HCT116 (cell line): Measurements from ENCODE around the gene MAML1. TPM values are rescaled to one million over a fixed set of nuclear protein-coding genes. Genes with fewer than 3 reads are reported as not detected.

Experiments
- ATAC-seq: fragments of 200-7000 bp; cut with Tn5 transposase; 2 replicates; pipeline ENCODE4 v1.9.1; 2020; ENCODE audit warnings: mild to moderate bottlenecking, moderate library complexity
- Bru-seq: library from RNA; stranded (reverse); fragments of 400-500 nt; gene quantifications from one replicate; lab custom pipeline; 2021; lab: Mats Ljungman, UMichigan
- BruChase-seq, 2 experiments: library from RNA; stranded (reverse); fragments of 400-500 nt; gene quantifications; one replicate each; lab custom pipeline; 2021; lab: Mats Ljungman, UMichigan
- BruUV-seq: library from RNA; stranded (reverse); fragments of 400-500 nt; replicated peaks from 2 replicates; lab custom pipeline; 2021; lab: Mats Ljungman, UMichigan
- CTCF ChIA-PET: fragments of 300-600 bp; sonication (Branson Sonifier 250); formaldehyde crosslinking; loops from one replicate; lab custom pipeline; 2021; ENCODE audit warnings: antibody characterized with exemption; lab: Charles Lee
- POLR2A ChIA-PET: fragments of 300-600, 350-600 bp; sonication (Branson Sonifier 250); formaldehyde crosslinking; loops from one replicate; lab custom pipeline; 2021; ENCODE audit warnings: antibody characterized with exemption; lab: Charles Lee
- RAD21 ChIA-PET, 2 experiments: fragments of 300-600 bp; sonication (Branson Sonifier 250); formaldehyde crosslinking; loops; one replicate each; lab custom pipeline; 2023; ENCODE audit warnings: low total read pairs in 2 of 2; ENCODE audit not compliant: uncharacterized antibody in 2 of 2, unreplicated experiment in 2 of 2, low non-redundant PET in 1 of 2; lab: Charles Lee
- DNase-seq: peaks from one replicate; pipeline ENCODE4 v3.0.0-alpha.2; 2010; ENCODE audit warnings: low read depth, low spot score
- H2AFZ ChIP-seq: fragments of 200-600 bp; shearing (Covaris generic), sonication (generic); 2 replicates; pipeline ENCODE4 v1.6.1; 2017; ENCODE audit warnings: low read depth, mixed run types, mixed read lengths, antibody characterized with exemption, low read length; ENCODE audit not compliant: poor library complexity, severe bottlenecking
- H3K27ac ChIP-seq: 2 replicates; pipeline ENCODE4 v1.5.1; 2012; ENCODE audit warnings: low read depth, low read length
- H3K27me3 ChIP-seq: fragments of 200-600 bp; sonication (generic); 2 replicates; pipeline ENCODE4 v1.6.1; 2016; ENCODE audit warnings: mixed run types, low read length, mixed read lengths; ENCODE audit not compliant: insufficient read depth
- H3K36me3 ChIP-seq, 2 experiments: fragments of 200-500 bp in 1 of 2; fragments of 200-600 bp in 1 of 2; sonication (Bioruptor generic) in 1 of 2; sonication (generic) in 1 of 2; 2 replicates each; pipeline versions ENCODE4 v1.5.1 to v1.6.1; 2014 to 2016; ENCODE audit warnings: low read length in 2 of 2, inconsistent platforms in 1 of 2, mixed read lengths in 1 of 2, mixed run types in 1 of 2; ENCODE audit not compliant: insufficient read depth in 2 of 2, control insufficient read depth in 1 of 2
- H3K4me1 ChIP-seq, 2 experiments: fragments of 200-600 bp in 1 of 2; sonication (generic) in 1 of 2; 2 replicates each; pipeline versions ENCODE4 v1.5.1 to v1.6.1; 2012 to 2017; ENCODE audit warnings: low read length in 2 of 2, inconsistent platforms in 1 of 2, mild to moderate bottlenecking in 1 of 2, mixed read lengths in 1 of 2, mixed run types in 1 of 2, moderate library complexity in 1 of 2; ENCODE audit not compliant: insufficient read depth in 2 of 2, control insufficient read depth in 1 of 2
- H3K4me2 ChIP-seq: fragments of 200-600 bp; sonication (generic); 2 replicates; pipeline ENCODE4 v1.6.1; 2017; ENCODE audit warnings: mixed run types, low read length, mixed read lengths
- H3K4me3 ChIP-seq, 2 experiments: fragments of 200-600 bp in 1 of 2; sonication (generic) in 1 of 2; replicated peaks in 1 of 2; 2 replicates each; pipeline ENCODE4 v1.5.1; 2011 to 2016; ENCODE audit warnings: low read length in 2 of 2, control low read depth in 1 of 2, low read depth in 1 of 2, mild to moderate bottlenecking in 1 of 2, mixed read lengths in 1 of 2, mixed run types in 1 of 2
- H3K79me2 ChIP-seq: fragments of 200-600 bp; sonication (generic); 2 replicates; pipeline ENCODE4 v1.6.1; 2017; ENCODE audit warnings: mild to moderate bottlenecking, mixed run types, low read length, moderate library complexity, mixed read lengths; ENCODE audit not compliant: insufficient read depth
- H3K9ac ChIP-seq: fragments of 200-600 bp; sonication (generic); 2 replicates; pipeline ENCODE4 v1.6.1; 2016; ENCODE audit warnings: low read length, mixed read lengths
- H3K9me2 ChIP-seq: fragments of 200-600 bp; sonication (generic), shearing (Covaris generic); 2 replicates; pipeline ENCODE4 v1.6.1; 2017; ENCODE audit warnings: mixed run types, mild to moderate bottlenecking, moderate library complexity; ENCODE audit not compliant: insufficient read depth
- H3K9me3 ChIP-seq, 2 experiments: fragments of 200-500 bp in 1 of 2; fragments of 200-600 bp in 1 of 2; sonication (Bioruptor generic) in 1 of 2; sonication (generic) in 1 of 2; 2 replicates each; pipeline ENCODE4 v1.6.1; 2014 to 2017; ENCODE audit warnings: low read length in 2 of 2, mixed read lengths in 2 of 2, inconsistent platforms in 1 of 2, low read depth in 1 of 2, mild to moderate bottlenecking in 1 of 2, mixed run types in 1 of 2, moderate library complexity in 1 of 2; ENCODE audit not compliant: control insufficient read depth in 1 of 2, insufficient read depth in 1 of 2
- H4K20me1 ChIP-seq: fragments of 200-600 bp; sonication (generic), shearing (Covaris generic); 2 replicates; pipeline ENCODE4 v1.6.1; 2017; ENCODE audit warnings: mixed run types, mild to moderate bottlenecking, moderate library complexity; ENCODE audit not compliant: insufficient read depth
- CBX3 ChIP-seq: IDR thresholded peaks from 2 replicates; pipeline ENCODE4 v1.6.1; 2012; ENCODE audit warnings: low read depth
- CTCF ChIP-seq, 3 experiments: fragments of 200-600 bp in 1 of 3; sonication (generic) in 1 of 3; IDR thresholded peaks in 2 of 3; conservative IDR thresholded peaks in 1 of 3; 2 replicates each; pipeline ENCODE4 v1.5.1; 2012 to 2017; ENCODE audit warnings: low read depth in 2 of 3, low read length in 2 of 3, antibody characterized with exemption in 1 of 3, borderline replicate concordance in 1 of 3, control low read depth in 1 of 3, mild to moderate bottlenecking in 1 of 3, mixed read lengths in 1 of 3, mixed run types in 1 of 3, moderate library complexity in 1 of 3; ENCODE audit not compliant: insufficient read depth in 1 of 3
- EGR1 ChIP-seq: IDR thresholded peaks from 2 replicates; pipeline ENCODE4 v1.6.1; 2012; ENCODE audit warnings: low read depth
- EZH2phosphoT487 ChIP-seq: fragments of 200-600 bp; IDR thresholded peaks from 2 replicates; pipeline ENCODE4 v1.6.1; 2018; ENCODE audit warnings: antibody characterized with exemption, borderline replicate concordance
- FOSL1 ChIP-seq: IDR thresholded peaks from 2 replicates; pipeline ENCODE4 v1.6.1; 2012; ENCODE audit warnings: low read depth
- POLR2A ChIP-seq: IDR thresholded peaks from 2 replicates; pipeline ENCODE4 v1.7.0; 2011; ENCODE audit warnings: borderline replicate concordance; ENCODE audit not compliant: insufficient read depth, insufficient read length; ENCODE audit errors: extremely low read depth
- POLR2AphosphoS5 ChIP-seq: IDR thresholded peaks from 2 replicates; pipeline ENCODE4 v1.6.1; 2011; ENCODE audit warnings: mild to moderate bottlenecking, low read depth, low read length, moderate library complexity
- SIN3A ChIP-seq: IDR thresholded peaks from 2 replicates; pipeline ENCODE4 v1.6.1; 2012; ENCODE audit warnings: low read depth
- SP1 ChIP-seq: IDR thresholded peaks from 2 replicates; pipeline ENCODE4 v1.6.1; 2012; ENCODE audit warnings: low read depth
- TCF7L2 ChIP-seq: IDR thresholded peaks from 2 replicates; pipeline ENCODE4 v1.7.0; 2011; ENCODE audit warnings: borderline replicate concordance, inconsistent platforms; ENCODE audit not compliant: insufficient read depth, insufficient read length; ENCODE audit errors: extremely low read depth
- YY1 ChIP-seq: IDR thresholded peaks from 2 replicates; pipeline ENCODE4 v1.6.1; 2011; ENCODE audit warnings: low read length, low read depth, moderate library complexity, mild to moderate bottlenecking; ENCODE audit not compliant: insufficient replicate concordance; ENCODE audit errors: extremely low read depth
- intact Hi-C: fragments of 100-400 bp; cut with micrococcal nuclease; formaldehyde crosslinking; loops from 2 replicates; pipeline ENCODE4 v1.10.0; 2022
- long read RNA-seq: library from polyadenylated mRNA; unstranded; transcript quantifications from one replicate; pipeline ENCODE4 v2.0.0, GENCODE V29; 2021; ENCODE audit not compliant: unreplicated experiment
- polyA plus RNA-seq: library from polyadenylated mRNA; unstranded; fragments of >200 nt; gene quantifications from 2 replicates; pipeline ENCODE4 v1.2.1, GENCODE V29; 2012; ENCODE audit warnings: missing spikeins
- total RNA-seq: library from RNA; stranded (reverse); gene quantifications from one replicate; pipeline ENCODE4 v1.2.1, GENCODE V29; 2021; ENCODE audit not compliant: unreplicated experiment
- TF ChIP-seq, protein P1 (sequence below): IDR thresholded peaks from 2 replicates; pipeline ENCODE4 v1.6.1; 2012
- TF ChIP-seq, protein P2 (sequence below): IDR thresholded peaks from 2 replicates; pipeline ENCODE4 v1.6.1; 2011; ENCODE audit warnings: mild to moderate bottlenecking, low read length, moderate library complexity; ENCODE audit not compliant: insufficient replicate concordance; ENCODE audit errors: extremely low read depth
- TF ChIP-seq, protein P3 (sequence below): IDR thresholded peaks from 2 replicates; pipeline ENCODE4 v1.6.1; 2012; ENCODE audit warnings: low read depth

Gene MAML1
- total RNA-seq = 29.5 TPM
- polyA plus RNA-seq = 24.3 and 27.2 TPM in 2 replicates
- Bru-seq, nascent RNA = percentile 75 among the genes with signal in this experiment
- percentile 81 among the genes with signal in this experiment for BruChase-seq, experiment 1, labeled RNA remaining after a 6-hour chase
- BruChase-seq, experiment 2, labeled RNA remaining after a 2-hour chase = percentile 82 among the genes with signal in this experiment
- long read RNA-seq, partial matches to known transcripts = 5 of 31 reads
- long read RNA-seq, other reads (novel, unspliced or antisense) = 25 of 31 reads

GRCh38 chr5:179732412-179732917 lies at the start of gene MAML1:
TSS of gene MAML1 (plus strand) at chr5:179732822. CDS start at chr5:179733113, 291 bp downstream.
- DNase-seq (peak; percentile 99), ATAC-seq (peak; percentile 92)
- Histone ChIP-seq H3K4me1 (peaks cover 5 to 30% of the 10 kb centered on the region in 2 experiments), H3K36me3 (peaks cover 24 to 34% of the 10 kb centered on the region in 2 experiments; a peak in 3 of 4 replicates), H2AFZ (no peak within 1 kb of the TSS), H3K79me2 (peaks cover 50% of the 10 kb centered on the region), H3K4me2 (peak within 1 kb of the TSS; percentile 83), H3K4me3 (peak within 1 kb of the TSS; percentile 72 to 85), H3K9ac (peak within 1 kb of the TSS; percentile 74), H4K20me1 (no peaks in the 10 kb centered on the region), H3K9me2 (no peaks in the 10 kb centered on the region), H3K27me3 (no peaks in the 10 kb centered on the region), H3K27ac (peak within 1 kb of the TSS; percentile 93), H3K9me3 (no peaks in the 10 kb centered on the region)
- intact Hi-C loops = loop anchor here (2.0 kb wide), 1 partner anchor 64 kb away; no protein-coding TSS in a partner anchor
- BruUV-seq = no TSS peak
- CTCF ChIA-PET = interaction anchor here (1.1 kb wide), 2 partner anchors 30 to 63 kb away, joined by 3 to 4 read pairs; no protein-coding TSS in a partner anchor
- TF ChIP-seq CBX3 (no peak), FOSL1 (no peak), YY1 (peak; percentile 96), POLR2AphosphoS5 (peak; percentile 84), TCF7L2 (peak; percentile 95), POLR2A (peak; percentile 82), SIN3A (0 out of 2 replicates have a peak, but pooled peaks have one; percentile 62), EZH2phosphoT487 (no peak), CTCF (IDR thresholded peaks at IDR 0.05 in 2 of 3, conservative IDR thresholded peaks at IDR 0.05 in 1 of 3; ENCODE audit: borderline replicate concordance in 1 of 3, insufficient read depth in 1 of 3, low read depth in 2 of 3, low read length in 2 of 3) (no peak), EGR1 (no peak), SP1 (peak; percentile 95)
- TF ChIP-seq, protein P1, sequence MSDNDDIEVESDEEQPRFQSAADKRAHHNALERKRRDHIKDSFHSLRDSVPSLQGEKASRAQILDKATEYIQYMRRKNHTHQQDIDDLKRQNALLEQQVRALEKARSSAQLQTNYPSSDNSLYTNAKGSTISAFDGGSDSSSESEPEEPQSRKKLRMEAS = no peak
- TF ChIP-seq, protein P2, sequence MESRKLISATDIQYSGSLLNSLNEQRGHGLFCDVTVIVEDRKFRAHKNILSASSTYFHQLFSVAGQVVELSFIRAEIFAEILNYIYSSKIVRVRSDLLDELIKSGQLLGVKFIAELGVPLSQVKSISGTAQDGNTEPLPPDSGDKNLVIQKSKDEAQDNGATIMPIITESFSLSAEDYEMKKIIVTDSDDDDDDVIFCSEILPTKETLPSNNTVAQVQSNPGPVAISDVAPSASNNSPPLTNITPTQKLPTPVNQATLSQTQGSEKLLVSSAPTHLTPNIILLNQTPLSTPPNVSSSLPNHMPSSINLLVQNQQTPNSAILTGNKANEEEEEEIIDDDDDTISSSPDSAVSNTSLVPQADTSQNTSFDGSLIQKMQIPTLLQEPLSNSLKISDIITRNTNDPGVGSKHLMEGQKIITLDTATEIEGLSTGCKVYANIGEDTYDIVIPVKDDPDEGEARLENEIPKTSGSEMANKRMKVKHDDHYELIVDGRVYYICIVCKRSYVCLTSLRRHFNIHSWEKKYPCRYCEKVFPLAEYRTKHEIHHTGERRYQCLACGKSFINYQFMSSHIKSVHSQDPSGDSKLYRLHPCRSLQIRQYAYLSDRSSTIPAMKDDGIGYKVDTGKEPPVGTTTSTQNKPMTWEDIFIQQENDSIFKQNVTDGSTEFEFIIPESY = no peak
- TF ChIP-seq, protein P3, sequence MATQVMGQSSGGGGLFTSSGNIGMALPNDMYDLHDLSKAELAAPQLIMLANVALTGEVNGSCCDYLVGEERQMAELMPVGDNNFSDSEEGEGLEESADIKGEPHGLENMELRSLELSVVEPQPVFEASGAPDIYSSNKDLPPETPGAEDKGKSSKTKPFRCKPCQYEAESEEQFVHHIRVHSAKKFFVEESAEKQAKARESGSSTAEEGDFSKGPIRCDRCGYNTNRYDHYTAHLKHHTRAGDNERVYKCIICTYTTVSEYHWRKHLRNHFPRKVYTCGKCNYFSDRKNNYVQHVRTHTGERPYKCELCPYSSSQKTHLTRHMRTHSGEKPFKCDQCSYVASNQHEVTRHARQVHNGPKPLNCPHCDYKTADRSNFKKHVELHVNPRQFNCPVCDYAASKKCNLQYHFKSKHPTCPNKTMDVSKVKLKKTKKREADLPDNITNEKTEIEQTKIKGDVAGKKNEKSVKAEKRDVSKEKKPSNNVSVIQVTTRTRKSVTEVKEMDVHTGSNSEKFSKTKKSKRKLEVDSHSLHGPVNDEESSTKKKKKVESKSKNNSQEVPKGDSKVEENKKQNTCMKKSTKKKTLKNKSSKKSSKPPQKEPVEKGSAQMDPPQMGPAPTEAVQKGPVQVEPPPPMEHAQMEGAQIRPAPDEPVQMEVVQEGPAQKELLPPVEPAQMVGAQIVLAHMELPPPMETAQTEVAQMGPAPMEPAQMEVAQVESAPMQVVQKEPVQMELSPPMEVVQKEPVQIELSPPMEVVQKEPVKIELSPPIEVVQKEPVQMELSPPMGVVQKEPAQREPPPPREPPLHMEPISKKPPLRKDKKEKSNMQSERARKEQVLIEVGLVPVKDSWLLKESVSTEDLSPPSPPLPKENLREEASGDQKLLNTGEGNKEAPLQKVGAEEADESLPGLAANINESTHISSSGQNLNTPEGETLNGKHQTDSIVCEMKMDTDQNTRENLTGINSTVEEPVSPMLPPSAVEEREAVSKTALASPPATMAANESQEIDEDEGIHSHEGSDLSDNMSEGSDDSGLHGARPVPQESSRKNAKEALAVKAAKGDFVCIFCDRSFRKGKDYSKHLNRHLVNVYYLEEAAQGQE = no peak
- RAD21 ChIA-PET = no interaction called here
- POLR2A ChIA-PET = interaction anchor here (0.6 to 1.2 kb wide), 5 partner anchors 28 to 109 kb away, joined by 3 to 8 read pairs (median 5); partner anchors contain the start of genes HNRNPH1 and SQSTM1
